ENCODE results near the gene NTN1. TPM values are rescaled to one million over a fixed set of nuclear protein-coding genes. Genes with fewer than 3 reads are reported as not detected.
A peak's percentile ranks its signal among the peaks of the same experiment; 100 is the strongest.
"Not testable (repeated sequence)": the region's sequence is repeated elsewhere in the genome, so short reads cannot be mapped to it uniquely, and the experiment has no call there.

The NTN1 gene
- total RNA-seq, 1 donor from 2014 or later: 2.5 TPM

- H3K4me3 Mint-ChIP-seq: no peak overlapping the region
- peaks cover 4% of the 10 kb centered on the region for H3K27me3 Mint-ChIP-seq (ENCODE audit: low read depth)
- no peaks in the 10 kb centered on the region for H3K36me3 Mint-ChIP-seq
- no peak overlapping the region for H3K27ac Mint-ChIP-seq
- H3K4me1 Mint-ChIP-seq: peaks cover 3% of the 10 kb centered on the region
- TF ChIP-seq, protein P1, sequence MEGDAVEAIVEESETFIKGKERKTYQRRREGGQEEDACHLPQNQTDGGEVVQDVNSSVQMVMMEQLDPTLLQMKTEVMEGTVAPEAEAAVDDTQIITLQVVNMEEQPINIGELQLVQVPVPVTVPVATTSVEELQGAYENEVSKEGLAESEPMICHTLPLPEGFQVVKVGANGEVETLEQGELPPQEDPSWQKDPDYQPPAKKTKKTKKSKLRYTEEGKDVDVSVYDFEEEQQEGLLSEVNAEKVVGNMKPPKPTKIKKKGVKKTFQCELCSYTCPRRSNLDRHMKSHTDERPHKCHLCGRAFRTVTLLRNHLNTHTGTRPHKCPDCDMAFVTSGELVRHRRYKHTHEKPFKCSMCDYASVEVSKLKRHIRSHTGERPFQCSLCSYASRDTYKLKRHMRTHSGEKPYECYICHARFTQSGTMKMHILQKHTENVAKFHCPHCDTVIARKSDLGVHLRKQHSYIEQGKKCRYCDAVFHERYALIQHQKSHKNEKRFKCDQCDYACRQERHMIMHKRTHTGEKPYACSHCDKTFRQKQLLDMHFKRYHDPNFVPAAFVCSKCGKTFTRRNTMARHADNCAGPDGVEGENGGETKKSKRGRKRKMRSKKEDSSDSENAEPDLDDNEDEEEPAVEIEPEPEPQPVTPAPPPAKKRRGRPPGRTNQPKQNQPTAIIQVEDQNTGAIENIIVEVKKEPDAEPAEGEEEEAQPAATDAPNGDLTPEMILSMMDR (IDR thresholded peaks at IDR 0.05; ENCODE audit: unreplicated experiment): no peak
- H3K9me3 Mint-ChIP-seq: peaks cover 23% of the 10 kb centered on the region
- DNase-seq (ENCODE audit: low spot score in 2 of 2, unreplicated experiment in 2 of 2): no peak
Observed at GRCh38 chr17:8985054-8985701, 36.1 kb upstream of the NTN1 start.

GRCh38 chr17:8986295-8986694 lies 35.0 kb upstream of the NTN1 start:
- Mint-ChIP-seq H3K4me3 (no peak overlapping the region), H3K4me1 (peaks cover 3% of the 10 kb centered on the region), H3K9me3 (peaks cover 23% of the 10 kb centered on the region), H3K27ac (no peak overlapping the region), H3K36me3 (no peaks in the 10 kb centered on the region), H3K27me3 (ENCODE audit: low read depth) (peaks cover 5% of the 10 kb centered on the region)
- DNase-seq (ENCODE audit: low spot score in 2 of 2, unreplicated experiment in 2 of 2): no peak
- TF ChIP-seq, protein P1 (IDR thresholded peaks at IDR 0.05; ENCODE audit: unreplicated experiment): no peak

DNA sequence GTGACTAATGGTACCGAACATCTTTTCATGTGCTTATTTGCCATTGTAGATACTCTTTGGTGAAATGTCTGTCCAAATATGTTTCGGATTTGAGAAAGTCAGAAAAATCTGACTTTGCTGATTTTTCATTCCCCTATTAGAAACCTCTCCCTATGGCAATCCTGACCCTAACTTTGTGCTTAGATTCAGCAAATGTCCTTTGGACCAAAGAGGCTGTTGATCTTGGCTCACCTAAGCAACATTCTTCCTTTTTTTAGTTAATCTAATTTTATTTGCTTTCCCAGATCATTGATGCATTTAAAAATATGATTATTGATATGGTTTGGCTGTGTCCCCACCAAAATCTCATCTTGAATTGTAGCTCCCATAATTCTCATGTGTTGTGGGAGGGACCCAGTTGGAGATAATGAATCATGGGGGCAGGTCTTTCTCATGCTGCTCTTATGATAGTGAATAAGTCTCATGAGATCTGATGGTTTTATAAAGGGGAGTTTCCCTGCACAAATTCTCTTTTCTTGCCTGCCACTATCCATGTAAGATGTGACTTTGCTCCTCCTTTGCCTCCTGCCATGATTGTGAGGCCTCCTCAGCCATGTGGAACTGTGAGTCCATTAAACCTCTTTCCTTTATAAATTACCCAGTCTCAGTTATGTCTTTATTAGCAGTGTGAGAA lies 32.9 kb upstream of the NTN1 start:
- not testable (repeated sequence) for H3K4me3 Mint-ChIP-seq; H3K36me3 Mint-ChIP-seq; DNase-seq (ENCODE audit: low spot score in 2 of 2, unreplicated experiment in 2 of 2); H3K27ac Mint-ChIP-seq; H3K27me3 Mint-ChIP-seq (ENCODE audit: low read depth); H3K4me1 Mint-ChIP-seq
- H3K9me3 Mint-ChIP-seq: peaks cover 23% of the 10 kb centered on the region

GRCh38 chr17:8991514-8992285 lies 29.6 kb upstream of the NTN1 start:
- peaks cover 5% of the 10 kb centered on the region for H3K27me3 Mint-ChIP-seq (ENCODE audit: low read depth)
- H3K4me1 Mint-ChIP-seq: peaks cover 8% of the 10 kb centered on the region
- no peak overlapping the region for H3K27ac Mint-ChIP-seq
- no peak overlapping the region for H3K4me3 Mint-ChIP-seq
- no peaks in the 10 kb centered on the region for H3K36me3 Mint-ChIP-seq
- H3K9me3 Mint-ChIP-seq: peaks cover 8% of the 10 kb centered on the region
- TF ChIP-seq, protein P1 (IDR thresholded peaks at IDR 0.05; ENCODE audit: unreplicated experiment): peak; percentile 83
- DNase-seq (ENCODE audit: low spot score in 2 of 2, unreplicated experiment in 2 of 2): peak; percentile 29 to 58

GRCh38 chr17:8994319-8994718 lies 27.0 kb upstream of the NTN1 start:
- H3K27me3 Mint-ChIP-seq (ENCODE audit: low read depth): peaks cover 12% of the 10 kb centered on the region
- no peak overlapping the region for H3K27ac Mint-ChIP-seq
- TF ChIP-seq, protein P1 (IDR thresholded peaks at IDR 0.05; ENCODE audit: unreplicated experiment): peak; percentile 77
- no peaks in the 10 kb centered on the region for H3K36me3 Mint-ChIP-seq
- peaks cover 8% of the 10 kb centered on the region for H3K4me1 Mint-ChIP-seq
- H3K9me3 Mint-ChIP-seq: no peaks in the 10 kb centered on the region
- H3K4me3 Mint-ChIP-seq: no peak overlapping the region
- peak; percentile 42 to 81 for DNase-seq (ENCODE audit: low spot score in 2 of 2, unreplicated experiment in 2 of 2)

- Mint-ChIP-seq H3K4me3 (no peak overlapping the region), H3K9me3 (peaks cover 6% of the 10 kb centered on the region), H3K27me3 (ENCODE audit: low read depth) (peaks cover 21% of the 10 kb centered on the region), H3K36me3 (no peaks in the 10 kb centered on the region), H3K4me1 (peaks cover 8% of the 10 kb centered on the region), H3K27ac (peak overlapping the region; percentile 51)
- TF ChIP-seq, protein P1 (IDR thresholded peaks at IDR 0.05; ENCODE audit: unreplicated experiment): no peak
- no peak for DNase-seq (ENCODE audit: low spot score in 2 of 2, unreplicated experiment in 2 of 2)
Observed at GRCh38 chr17:8995711-8996110, 25.6 kb upstream of the NTN1 start.
